H9 (cell line): Measurements from ENCODE around the gene VWC2. TPM values are rescaled to one million over a fixed set of nuclear protein-coding genes. Genes with fewer than 3 reads are reported as not detected.

Experiments
- DNase-seq: peaks from one replicate; pipeline ENCODE4 v3.0.0-alpha.2; 2017
- H2AFZ ChIP-seq: one replicate; pipeline ENCODE4 v1.6.1; 2013; ENCODE audit warnings: mild to moderate bottlenecking, low read length, control low read depth, moderate library complexity
- H2AK5ac ChIP-seq: 2 replicates; pipeline ENCODE4 v1.6.1; 2013; ENCODE audit warnings: low read length, control low read depth, mixed read lengths; ENCODE audit not compliant: insufficient read length
- H2BK120ac ChIP-seq: one replicate; pipeline ENCODE4 v1.6.1; 2013; ENCODE audit warnings: low read depth, mild to moderate bottlenecking, low read length, control low read depth, inconsistent platforms; ENCODE audit not compliant: poor library complexity, severe bottlenecking
- H2BK12ac ChIP-seq: 2 replicates; pipeline ENCODE4 v1.6.1; 2013; ENCODE audit warnings: low read length, control low read depth, mixed read lengths, low read depth; ENCODE audit not compliant: insufficient read length
- H2BK15ac ChIP-seq: 2 replicates; pipeline ENCODE4 v1.6.1; 2013; ENCODE audit warnings: low read depth, low read length, control low read depth
- H2BK20ac ChIP-seq: one replicate; pipeline ENCODE4 v1.6.1; 2013; ENCODE audit warnings: low read depth, mild to moderate bottlenecking, low read length, control low read depth, inconsistent platforms; ENCODE audit not compliant: poor library complexity, severe bottlenecking
- H2BK5ac ChIP-seq: 2 replicates; pipeline ENCODE4 v1.6.1; 2013; ENCODE audit warnings: low read length, control low read depth, mixed read lengths; ENCODE audit not compliant: insufficient read length
- H3K14ac ChIP-seq: 2 replicates; pipeline ENCODE4 v1.6.1; 2013; ENCODE audit warnings: low read length, control low read depth; ENCODE audit not compliant: insufficient read depth
- H3K18ac ChIP-seq: 2 replicates; pipeline ENCODE4 v1.6.1; 2013; ENCODE audit warnings: low read depth, mild to moderate bottlenecking, mixed read lengths, low read length, control low read depth; ENCODE audit not compliant: insufficient read length
- H3K23ac ChIP-seq: 2 replicates; pipeline ENCODE4 v1.6.1; 2013; ENCODE audit warnings: low read length, control low read depth, mixed read lengths, low read depth; ENCODE audit not compliant: insufficient read length
- H3K23me2 ChIP-seq: 2 replicates; pipeline ENCODE4 v1.6.1; 2013; ENCODE audit warnings: low read depth, mild to moderate bottlenecking, mixed read lengths, low read length, control low read depth; ENCODE audit not compliant: insufficient read length, poor library complexity, severe bottlenecking
- H3K27ac ChIP-seq: 2 replicates; pipeline ENCODE4 v1.5.1; 2013; ENCODE audit warnings: low read length, control low read depth, mixed read lengths, low read depth; ENCODE audit not compliant: insufficient read length
- H3K27me3 ChIP-seq: 2 replicates; pipeline ENCODE4 v1.6.1; 2013; ENCODE audit warnings: low read length, control low read depth, inconsistent platforms; ENCODE audit not compliant: insufficient read depth
- H3K4ac ChIP-seq: 2 replicates; pipeline ENCODE4 v1.6.1; 2013; ENCODE audit warnings: low read depth, mild to moderate bottlenecking, control low read depth, inconsistent platforms, low read length, moderate library complexity
- H3K4me1 ChIP-seq: 2 replicates; pipeline ENCODE4 v1.6.1; 2013; ENCODE audit warnings: low read length, control low read depth, inconsistent platforms; ENCODE audit not compliant: insufficient read depth
- H3K4me2 ChIP-seq: 2 replicates; pipeline ENCODE4 v1.6.1; 2013; ENCODE audit warnings: low read length, control low read depth, mixed read lengths; ENCODE audit not compliant: insufficient read length, insufficient read depth
- H3K56ac ChIP-seq: 2 replicates; pipeline ENCODE4 v1.6.1; 2013; ENCODE audit warnings: low read depth, mild to moderate bottlenecking, mixed read lengths, low read length, control low read depth; ENCODE audit not compliant: insufficient read length
- H3K79me1 ChIP-seq: 2 replicates; pipeline ENCODE4 v1.6.1; 2013; ENCODE audit warnings: low read depth, mild to moderate bottlenecking, moderate library complexity, low read length, control low read depth, inconsistent platforms; ENCODE audit not compliant: insufficient read depth, poor library complexity, severe bottlenecking
- H3K79me2 ChIP-seq: 2 replicates; pipeline ENCODE4 v1.6.1; 2013; ENCODE audit warnings: low read length, control low read depth, inconsistent platforms; ENCODE audit not compliant: insufficient read depth
- H3K9ac ChIP-seq: 2 replicates; pipeline ENCODE4 v1.6.1; 2013; ENCODE audit warnings: low read length, control low read depth, mixed read lengths; ENCODE audit not compliant: insufficient read length; ENCODE audit errors: extremely low read depth
- H3K9me3 ChIP-seq: one replicate; pipeline ENCODE4 v1.6.1; 2013; ENCODE audit warnings: low read depth, low read length, inconsistent platforms; ENCODE audit not compliant: control insufficient read depth
- H3T11ph ChIP-seq: one replicate; pipeline ENCODE4 v1.6.1; 2013; ENCODE audit warnings: mild to moderate bottlenecking, low read length, control low read depth, inconsistent platforms
- H4K20me1 ChIP-seq: one replicate; pipeline ENCODE4 v1.6.1; 2013; ENCODE audit not compliant: control insufficient read depth, insufficient read length, insufficient read depth
- H4K5ac ChIP-seq: 2 replicates; pipeline ENCODE4 v1.6.1; 2013; ENCODE audit warnings: low read depth, mild to moderate bottlenecking, mixed read lengths, low read length, control low read depth; ENCODE audit not compliant: insufficient read length
- H4K8ac ChIP-seq: replicated peaks from 2 replicates; pipeline ENCODE4 v1.6.1; 2013; ENCODE audit warnings: low read length, control low read depth, mixed read lengths, low read depth; ENCODE audit not compliant: insufficient read length
- H4K91ac ChIP-seq: 2 replicates; pipeline ENCODE4 v1.6.1; 2013; ENCODE audit warnings: low read depth, mild to moderate bottlenecking, moderate library complexity, mixed read lengths, low read length, control low read depth; ENCODE audit not compliant: insufficient read length
- H3K27ac Mint-ChIP-seq, 3 experiments: 2 replicates in 2 of 3; 3 replicates in 1 of 3; pipeline ENCODE4 v1.8.0; 2020 to 2021; ENCODE audit warnings: mixed read lengths in 3 of 3, mild to moderate bottlenecking in 1 of 3, moderate library complexity in 1 of 3
- H3K27me3 Mint-ChIP-seq: 2 replicates; pipeline ENCODE4 v1.8.0; 2021; ENCODE audit warnings: low read depth, mild to moderate bottlenecking, moderate library complexity, mixed read lengths
- H3K36me3 Mint-ChIP-seq, 3 experiments: 2 replicates in 2 of 3; 3 replicates in 1 of 3; pipeline ENCODE4 v1.8.0; 2020 to 2021; ENCODE audit warnings: low read depth in 3 of 3, mixed read lengths in 3 of 3; ENCODE audit not compliant: insufficient read depth in 1 of 3
- H3K4me1 Mint-ChIP-seq, 2 experiments: 2 replicates each; pipeline ENCODE4 v1.8.0; 2020; ENCODE audit warnings: mixed read lengths in 2 of 2
- H3K4me3 Mint-ChIP-seq, 2 experiments: 2 replicates in 1 of 2; 3 replicates in 1 of 2; pipeline ENCODE4 v1.8.0; 2020 to 2021; ENCODE audit warnings: mild to moderate bottlenecking in 2 of 2, mixed read lengths in 2 of 2, moderate library complexity in 1 of 2
- H3K9me3 Mint-ChIP-seq, 2 experiments: 2 replicates in 1 of 2; 3 replicates in 1 of 2; pipeline ENCODE4 v1.8.0; 2020; ENCODE audit warnings: mild to moderate bottlenecking in 2 of 2, mixed read lengths in 2 of 2, moderate library complexity in 1 of 2
- WGBS: extraction: QIAGEN DNeasy Blood & Tissue Kit; methylation state at CpG from one replicate; pipeline ENCODE4 v1.1.7; 2013; ENCODE audit warnings: missing lambda C conversion rate, low lambda C conversion rate, mixed read lengths; ENCODE audit not compliant: insufficient read length; ENCODE audit errors: extremely low coverage; 5-methylcytosine and 5-hydroxymethylcytosine counted together
- total RNA-seq: library from RNA; stranded (reverse); gene quantifications from 2 replicates; pipeline ENCODE4 v1.2.1, GENCODE V29; 2021
- TF ChIP-seq, protein P1 (sequence below): fragments of 200-600 bp; sonication (generic); conservative IDR thresholded peaks from 3 replicates; pipeline ENCODE4 v1.8.0; 2021; ENCODE audit warnings: antibody characterized with exemption, mild to moderate bottlenecking

VWC2 gene
- total RNA-seq, 1 experiment from 2014 or later, result 0.02 TPM

DNA sequence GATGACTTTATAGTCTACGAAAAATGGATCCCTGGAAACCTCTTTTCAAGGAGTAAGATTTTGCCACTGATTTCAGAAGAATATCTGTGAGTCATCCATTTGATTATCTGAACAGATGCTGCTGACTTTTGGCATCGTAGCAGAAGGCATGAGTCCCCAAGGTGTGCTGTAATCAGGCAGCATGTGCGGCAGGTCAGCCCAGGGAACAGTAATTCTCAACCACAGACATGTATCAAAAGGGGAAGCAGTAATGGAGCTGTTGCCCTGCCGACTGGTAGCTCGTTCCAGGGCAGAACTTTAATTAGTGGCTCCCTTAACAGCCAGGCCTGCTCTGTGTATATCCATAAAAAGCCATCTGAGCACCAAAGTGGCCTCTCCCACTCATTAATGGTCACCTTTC, 5.7 kb upstream of the VWC2 start:
- Histone ChIP-seq H3K4me1 (peaks cover 3% of the 10 kb centered on the region; the same call in 1 of the 2 replicates), H4K5ac (no peak overlapping the region), H2BK120ac (no peak overlapping the region), H3K56ac (no peak overlapping the region), H2BK15ac (no peak overlapping the region), H3T11ph (no peak overlapping the region), H3K4me2 (no peak overlapping the region), H3K79me1 (no peaks in the 10 kb centered on the region), H2BK20ac (no peak overlapping the region), H2AK5ac (no peak overlapping the region), H3K9ac (no peak overlapping the region), H3K27ac (no peak overlapping the region), H4K8ac (no peak overlapping the region), H3K18ac (no peak overlapping the region), H3K23me2 (no peaks in the 10 kb centered on the region), H3K9me3 (no peaks in the 10 kb centered on the region), H4K91ac (no peak overlapping the region), H2BK5ac (no peak overlapping the region), H3K14ac (no peak overlapping the region), H4K20me1 (no peaks in the 10 kb centered on the region), H3K4ac (no peak overlapping the region), H3K27me3 (peaks cover 6% of the 10 kb centered on the region), H3K79me2 (no peaks in the 10 kb centered on the region), H3K23ac (no peak overlapping the region), H2AFZ (no peak overlapping the region), H2BK12ac (no peak overlapping the region)
- TF ChIP-seq, protein P1, sequence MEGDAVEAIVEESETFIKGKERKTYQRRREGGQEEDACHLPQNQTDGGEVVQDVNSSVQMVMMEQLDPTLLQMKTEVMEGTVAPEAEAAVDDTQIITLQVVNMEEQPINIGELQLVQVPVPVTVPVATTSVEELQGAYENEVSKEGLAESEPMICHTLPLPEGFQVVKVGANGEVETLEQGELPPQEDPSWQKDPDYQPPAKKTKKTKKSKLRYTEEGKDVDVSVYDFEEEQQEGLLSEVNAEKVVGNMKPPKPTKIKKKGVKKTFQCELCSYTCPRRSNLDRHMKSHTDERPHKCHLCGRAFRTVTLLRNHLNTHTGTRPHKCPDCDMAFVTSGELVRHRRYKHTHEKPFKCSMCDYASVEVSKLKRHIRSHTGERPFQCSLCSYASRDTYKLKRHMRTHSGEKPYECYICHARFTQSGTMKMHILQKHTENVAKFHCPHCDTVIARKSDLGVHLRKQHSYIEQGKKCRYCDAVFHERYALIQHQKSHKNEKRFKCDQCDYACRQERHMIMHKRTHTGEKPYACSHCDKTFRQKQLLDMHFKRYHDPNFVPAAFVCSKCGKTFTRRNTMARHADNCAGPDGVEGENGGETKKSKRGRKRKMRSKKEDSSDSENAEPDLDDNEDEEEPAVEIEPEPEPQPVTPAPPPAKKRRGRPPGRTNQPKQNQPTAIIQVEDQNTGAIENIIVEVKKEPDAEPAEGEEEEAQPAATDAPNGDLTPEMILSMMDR, result no peak
- peaks cover 55% of the 10 kb centered on the region for H3K27me3 Mint-ChIP-seq
- WGBS, result no CpG with 5 or more reads among the region's 5 CpGs
- H3K4me1 Mint-ChIP-seq, result peaks cover 15 to 24% of the 10 kb centered on the region in 2 experiments
- H3K36me3 Mint-ChIP-seq, result peaks cover 0 to 8% (median 0%) of the 10 kb centered on the region in 3 experiments; a peak in 1 of 7 replicates
- H3K4me3 Mint-ChIP-seq, result no peak overlapping the region
- H3K27ac Mint-ChIP-seq, result no peak overlapping the region
- H3K9me3 Mint-ChIP-seq, result peaks cover 2 to 3% of the 10 kb centered on the region in 2 experiments; a peak in 1 of 5 replicates
- DNase-seq, result no peak
